Upper lobe of left lung (tissue), 6 donors: ENCODE results near the gene KIF15. TPM values are rescaled to one million over a fixed set of nuclear protein-coding genes. Genes with fewer than 3 reads are reported as not detected.

Experiments used
- ATAC-seq, 2 donors: fragments of 200-7000 bp; cut with Tn5 transposase; one replicate each; pipeline ENCODE4 v1.9.1; 2022; ENCODE audit warnings: mild to moderate bottlenecking in 2 of 2, moderate library complexity in 2 of 2; ENCODE audit not compliant: low FRiP score in 2 of 2
- DNase-seq, 2 donors: peaks; one replicate each; pipeline ENCODE4 v3.0.0-alpha.2; 2019 to 2020
- H3K27ac ChIP-seq, 4 donors: fragments of 200-600 bp; sonication (generic); one replicate each; pipeline ENCODE4 v1.5.1; 2016 to 2019
- H3K27me3 ChIP-seq, 4 donors: fragments of 200-600 bp; sonication (generic); one replicate each; pipeline ENCODE4 v1.5.1; 2017 to 2019
- H3K36me3 ChIP-seq, 4 donors: fragments of 200-600 bp; sonication (generic); one replicate each; pipeline ENCODE4 v1.5.1; 2016 to 2019
- H3K4me1 ChIP-seq, 4 donors: fragments of 200-600 bp; sonication (generic); one replicate each; pipeline ENCODE4 v1.5.1; 2018 to 2019
- H3K4me3 ChIP-seq, 4 donors: fragments of 200-600 bp; sonication (generic); one replicate each; pipeline ENCODE4 v1.5.1; 2017 to 2019; ENCODE audit warnings: mild to moderate bottlenecking in 2 of 4, moderate library complexity in 1 of 4
- H3K9me3 ChIP-seq, 4 donors: fragments of 200-600 bp; sonication (generic); one replicate each; pipeline ENCODE4 v1.5.1; 2018 to 2019
- EP300 ChIP-seq, 4 donors: sonication (generic); formaldehyde crosslinking; IDR thresholded peaks; one replicate each; pipeline ENCODE4 v1.5.1; 2017; ENCODE audit warnings: antibody characterized with exemption in 4 of 4, control low read depth in 2 of 4
- POLR2A ChIP-seq, 4 donors: fragments of 450-650 bp; IDR thresholded peaks; one replicate each; pipeline ENCODE4 v1.5.1; 2016 to 2017; ENCODE audit warnings: antibody characterized with exemption in 4 of 4, mild to moderate bottlenecking in 2 of 4
- POLR2AphosphoS5 ChIP-seq, 2 donors: sonication (generic); formaldehyde crosslinking; IDR thresholded peaks; one replicate each; pipeline ENCODE4 v1.5.1; 2017; ENCODE audit warnings: antibody characterized with exemption in 2 of 2
- WGBS, 2 donors: methylation state at CpG; one replicate each; pipeline ENCODE4 v1.1.5; 2017 to 2018; 5-methylcytosine and 5-hydroxymethylcytosine counted together
- total RNA-seq, 6 donors: library from RNA; depleted of rRNA in 4 of 6; stranded (reverse); fragments of >200 nt in 4 of 6; gene quantifications; one replicate each; pipeline versions ENCODE4 v1.1.0 to v1.2.1, GENCODE V29; 2016 to 2021
- TF ChIP-seq, protein P1 (sequence below), 6 experiments: fragments of 450-650 bp in 4 of 6; fragments of 200-600 bp in 2 of 6; sonication (generic) in 2 of 6; IDR thresholded peaks; one replicate each; pipeline ENCODE4 v1.5.1; 2016 to 2019; ENCODE audit warnings: antibody characterized with exemption in 6 of 6
- donor health status: DM: no; HTN: no; CAD: no; lungs with moderate emphysema.
- donor health status: DM: no; HTN: yes; CAD: no; lungs with severe emphysema.

The KIF15 gene
- total RNA-seq, 6 donors from 2014 or later: 0.69 to 2.3 (median 0.89) TPM; not detected in 1

DNA sequence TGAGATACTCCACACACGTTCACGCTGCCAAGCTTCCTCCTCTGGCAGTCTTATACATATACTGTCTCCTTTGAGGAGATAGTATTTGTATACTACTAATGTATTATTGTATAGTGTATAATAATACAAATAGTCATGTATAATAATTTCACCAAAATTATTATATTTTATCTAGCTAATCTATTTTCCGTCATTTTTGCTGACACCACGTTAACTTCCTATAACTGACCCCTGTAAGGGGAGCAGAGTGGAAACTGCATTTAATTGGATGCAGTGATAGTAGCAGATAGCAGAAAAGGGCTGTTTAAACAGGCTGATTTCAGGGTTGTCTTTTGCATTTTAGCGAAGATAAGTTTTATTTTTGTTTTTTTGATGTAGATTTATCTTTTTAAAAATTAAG lies 69.6 kb downstream of the KIF15 start:
- ATAC-seq (no peak), DNase-seq (no peak)
- H3K4me3 ChIP-seq: no peak overlapping the region
- TF ChIP-seq POLR2AphosphoS5 (IDR thresholded peaks at IDR 0.05) (no peak), EP300 (IDR thresholded peaks at IDR 0.05) (no peak), POLR2A (IDR thresholded peaks at IDR 0.05) (no peak)
- TF ChIP-seq, protein P1, sequence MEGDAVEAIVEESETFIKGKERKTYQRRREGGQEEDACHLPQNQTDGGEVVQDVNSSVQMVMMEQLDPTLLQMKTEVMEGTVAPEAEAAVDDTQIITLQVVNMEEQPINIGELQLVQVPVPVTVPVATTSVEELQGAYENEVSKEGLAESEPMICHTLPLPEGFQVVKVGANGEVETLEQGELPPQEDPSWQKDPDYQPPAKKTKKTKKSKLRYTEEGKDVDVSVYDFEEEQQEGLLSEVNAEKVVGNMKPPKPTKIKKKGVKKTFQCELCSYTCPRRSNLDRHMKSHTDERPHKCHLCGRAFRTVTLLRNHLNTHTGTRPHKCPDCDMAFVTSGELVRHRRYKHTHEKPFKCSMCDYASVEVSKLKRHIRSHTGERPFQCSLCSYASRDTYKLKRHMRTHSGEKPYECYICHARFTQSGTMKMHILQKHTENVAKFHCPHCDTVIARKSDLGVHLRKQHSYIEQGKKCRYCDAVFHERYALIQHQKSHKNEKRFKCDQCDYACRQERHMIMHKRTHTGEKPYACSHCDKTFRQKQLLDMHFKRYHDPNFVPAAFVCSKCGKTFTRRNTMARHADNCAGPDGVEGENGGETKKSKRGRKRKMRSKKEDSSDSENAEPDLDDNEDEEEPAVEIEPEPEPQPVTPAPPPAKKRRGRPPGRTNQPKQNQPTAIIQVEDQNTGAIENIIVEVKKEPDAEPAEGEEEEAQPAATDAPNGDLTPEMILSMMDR (IDR thresholded peaks at IDR 0.05): no peak
- H3K27me3 ChIP-seq: no peaks in the 10 kb centered on the region
- no peaks in the 10 kb centered on the region for H3K4me1 ChIP-seq
- 96% methylated on average over 5 of the region's 5 CpGs for WGBS, 2 donors
- H3K36me3 ChIP-seq: no peaks in the 10 kb centered on the region
- peaks cover 0 to under 1% (median 0%) of the 10 kb centered on the region in 4 donors for H3K9me3 ChIP-seq
- no peak overlapping the region for H3K27ac ChIP-seq

DNA sequence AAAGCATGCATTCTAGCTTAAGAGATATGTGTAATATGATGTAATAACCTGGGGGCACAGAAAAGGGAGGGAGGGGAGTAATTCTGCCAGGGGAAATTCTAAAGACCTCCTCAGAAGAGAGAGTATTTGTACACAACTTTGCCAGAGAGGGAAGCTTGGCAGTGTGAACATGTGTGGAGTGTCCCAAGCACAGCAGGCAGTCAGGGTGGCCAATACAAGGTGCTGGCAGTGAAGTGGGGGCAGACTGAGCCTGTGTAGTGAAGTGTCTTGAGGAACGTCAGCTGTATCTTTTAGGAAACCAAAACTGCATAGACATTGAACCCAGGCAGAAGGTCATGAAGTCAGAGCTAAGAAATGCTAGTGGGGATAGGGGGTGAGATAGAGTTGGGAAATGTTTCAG lies 70.4 kb downstream of the KIF15 start:
- peaks cover 6 to 8% (median 7%) of the 10 kb centered on the region in 4 donors for H3K9me3 ChIP-seq
- no peaks in the 10 kb centered on the region for H3K36me3 ChIP-seq
- no peaks in the 10 kb centered on the region for H3K4me1 ChIP-seq
- no peak overlapping the region for H3K4me3 ChIP-seq
- DNase-seq (no peak), ATAC-seq (no peak)
- whole genome bisulfite sequencing, 2 donors: 96 to 100% methylated on average over 1 of the region's 1 CpG
- no peak overlapping the region for H3K27ac ChIP-seq
- no peaks in the 10 kb centered on the region for H3K27me3 ChIP-seq
- TF ChIP-seq POLR2A (IDR thresholded peaks at IDR 0.05): no peak
- no peak for TF ChIP-seq POLR2AphosphoS5 (IDR thresholded peaks at IDR 0.05)
- TF ChIP-seq, protein P1 (IDR thresholded peaks at IDR 0.05): no peak
- TF ChIP-seq EP300 (IDR thresholded peaks at IDR 0.05): no peak

DNA sequence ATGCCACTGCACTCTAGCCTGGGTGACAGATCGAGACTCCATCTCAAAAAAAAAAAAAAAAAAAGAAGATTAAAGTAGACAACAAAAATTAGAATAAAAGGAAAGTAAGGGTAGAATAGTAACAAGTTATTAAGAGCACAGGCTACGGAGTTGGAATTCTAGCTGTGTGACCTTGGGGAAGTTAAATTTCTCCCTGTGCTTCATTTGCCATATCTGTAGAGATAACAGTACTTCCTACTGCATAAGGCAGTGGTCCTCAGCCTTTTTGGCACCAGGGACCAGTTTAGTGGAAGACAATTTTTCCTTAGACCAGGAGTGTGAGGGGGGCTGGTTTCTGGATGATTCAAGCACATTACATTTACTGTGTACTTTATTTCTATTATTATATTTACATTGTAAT lies 71.4 kb downstream of the KIF15 start:
- ATAC-seq: no peak
- TF ChIP-seq EP300 (IDR thresholded peaks at IDR 0.05): no peak
- no peak for TF ChIP-seq POLR2A (IDR thresholded peaks at IDR 0.05)
- TF ChIP-seq, protein P1 (IDR thresholded peaks at IDR 0.05): no peak
- TF ChIP-seq POLR2AphosphoS5 (IDR thresholded peaks at IDR 0.05): no peak
- DNase-seq: no peak
- 93 to 97% methylated on average over 2 of the region's 2 CpGs for WGBS, 2 donors
- no peaks in the 10 kb centered on the region for H3K4me1 ChIP-seq
- H3K27me3 ChIP-seq: no peaks in the 10 kb centered on the region
- H3K36me3 ChIP-seq: no peaks in the 10 kb centered on the region
- peaks cover 6 to 10% (median 8%) of the 10 kb centered on the region in 4 donors for H3K9me3 ChIP-seq
- no peak overlapping the region for H3K4me3 ChIP-seq
- no peak overlapping the region for H3K27ac ChIP-seq

- WGBS, 2 donors: 93 to 94% methylated on average over 7 of the region's 7 CpGs
- Histone ChIP-seq H3K27me3 (no peaks in the 10 kb centered on the region), H3K4me1 (no peaks in the 10 kb centered on the region), H3K9me3 (peaks cover 6 to 10% (median 8%) of the 10 kb centered on the region in 4 donors), H3K27ac (no peak overlapping the region), H3K4me3 (no peak overlapping the region), H3K36me3 (no peaks in the 10 kb centered on the region)
- TF ChIP-seq POLR2AphosphoS5 (IDR thresholded peaks at IDR 0.05) (no peak), POLR2A (IDR thresholded peaks at IDR 0.05) (no peak), EP300 (IDR thresholded peaks at IDR 0.05) (no peak)
- TF ChIP-seq, protein P1 (IDR thresholded peaks at IDR 0.05): no peak
- DNase-seq: no peak
- ATAC-seq: no peak
Observed at GRCh38 chr3:44833394-44833793, 71.8 kb downstream of the KIF15 start.

- no peaks in the 10 kb centered on the region for H3K36me3 ChIP-seq
- ATAC-seq: no peak
- H3K27me3 ChIP-seq: no peaks in the 10 kb centered on the region
- no peak overlapping the region for H3K4me3 ChIP-seq
- TF ChIP-seq EP300 (IDR thresholded peaks at IDR 0.05) (no peak), POLR2AphosphoS5 (IDR thresholded peaks at IDR 0.05) (no peak), POLR2A (IDR thresholded peaks at IDR 0.05) (no peak)
- TF ChIP-seq, protein P1 (IDR thresholded peaks at IDR 0.05): no peak
- H3K4me1 ChIP-seq: no peaks in the 10 kb centered on the region
- DNase-seq: no peak
- H3K27ac ChIP-seq: no peak overlapping the region
- 97 to 99% methylated on average over 3 of the region's 3 CpGs for WGBS, 2 donors
- H3K9me3 ChIP-seq: peaks cover 6 to 10% (median 8%) of the 10 kb centered on the region in 4 donors
Observed at GRCh38 chr3:44835684-44836083, 74.1 kb downstream of the KIF15 start.
